NCI-H2196 treated with DMSO at 0.1 percent for 48 hours (cell line): ENCODE data around the gene ACOT7.
"Not testable (repeated sequence)": the region's sequence is repeated elsewhere in the genome, so short reads cannot be mapped to it uniquely, and the experiment has no call there.

Experiments used
- DNase-seq: peaks from one replicate; lab custom pipeline; 2025; ENCODE audit not compliant: unreplicated experiment; lab: John Stamatoyannopoulos, UW

ACOT7 gene

GRCh38 chr1:6393400-6394187 is at the start of gene ACOT7:
ACOT7 (minus strand) TSS chr1:6393767; CDS start chr1:6393399, 368 bp downstream.
- peak; percentile 89 for DNase-seq

GRCh38 chr1:6441586-6441985 is 48.0 kb upstream of the ACOT7 start:
- DNase-seq = no peak

GRCh38 chr1:6440198-6441126 is 46.9 kb upstream of the ACOT7 start:
- peak; percentile 62 for DNase-seq

- DNase-seq = peak; percentile 70
Measured at GRCh38 chr1:6438047-6438525, 44.5 kb upstream of the ACOT7 start.

- DNase-seq = peak; percentile 38
Measured at GRCh38 chr1:6437012-6437700, 43.6 kb upstream of the ACOT7 start.

- DNase-seq = not testable (repeated sequence)
Measured at GRCh38 chr1:6436277-6436676, 42.7 kb upstream of the ACOT7 start.

- DNase-seq = no peak
Measured at GRCh38 chr1:6435547-6435946, 42.0 kb upstream of the ACOT7 start.

GRCh38 chr1:6435129-6435528 is 41.6 kb upstream of the ACOT7 start:
- no peak for DNase-seq

GRCh38 chr1:6434186-6434585 is 40.6 kb upstream of the ACOT7 start:
- no peak for DNase-seq

GRCh38 chr1:6431645-6432579 is 38.3 kb upstream of the ACOT7 start:
- not testable (repeated sequence) for DNase-seq

- not testable (repeated sequence) for DNase-seq
Measured at GRCh38 chr1:6429660-6430411, 36.3 kb upstream of the ACOT7 start.

GRCh38 chr1:6428453-6428852 is 34.9 kb upstream of the ACOT7 start:
- not testable (repeated sequence) for DNase-seq

GRCh38 chr1:6427441-6428390 is 34.1 kb upstream of the ACOT7 start:
- no peak for DNase-seq

GRCh38 chr1:6426972-6427350 is 33.4 kb upstream of the ACOT7 start:
- no peak for DNase-seq

- DNase-seq = no peak
Measured at GRCh38 chr1:6426277-6426971, 32.9 kb upstream of the ACOT7 start.

- DNase-seq = no peak
Measured at GRCh38 chr1:6425658-6426057, 32.1 kb upstream of the ACOT7 start.
